DMS 273 treated with DMSO at 0.1 percent for 48 hours (cell line): ENCODE results near the gene ETV4.
A peak's percentile ranks its signal among the peaks of the same experiment; 100 is the strongest.

ENCODE experiments used
- DNase-seq: peaks from one replicate; lab custom pipeline; 2025; lab: John Stamatoyannopoulos, UW

The ETV4 gene

DNA sequence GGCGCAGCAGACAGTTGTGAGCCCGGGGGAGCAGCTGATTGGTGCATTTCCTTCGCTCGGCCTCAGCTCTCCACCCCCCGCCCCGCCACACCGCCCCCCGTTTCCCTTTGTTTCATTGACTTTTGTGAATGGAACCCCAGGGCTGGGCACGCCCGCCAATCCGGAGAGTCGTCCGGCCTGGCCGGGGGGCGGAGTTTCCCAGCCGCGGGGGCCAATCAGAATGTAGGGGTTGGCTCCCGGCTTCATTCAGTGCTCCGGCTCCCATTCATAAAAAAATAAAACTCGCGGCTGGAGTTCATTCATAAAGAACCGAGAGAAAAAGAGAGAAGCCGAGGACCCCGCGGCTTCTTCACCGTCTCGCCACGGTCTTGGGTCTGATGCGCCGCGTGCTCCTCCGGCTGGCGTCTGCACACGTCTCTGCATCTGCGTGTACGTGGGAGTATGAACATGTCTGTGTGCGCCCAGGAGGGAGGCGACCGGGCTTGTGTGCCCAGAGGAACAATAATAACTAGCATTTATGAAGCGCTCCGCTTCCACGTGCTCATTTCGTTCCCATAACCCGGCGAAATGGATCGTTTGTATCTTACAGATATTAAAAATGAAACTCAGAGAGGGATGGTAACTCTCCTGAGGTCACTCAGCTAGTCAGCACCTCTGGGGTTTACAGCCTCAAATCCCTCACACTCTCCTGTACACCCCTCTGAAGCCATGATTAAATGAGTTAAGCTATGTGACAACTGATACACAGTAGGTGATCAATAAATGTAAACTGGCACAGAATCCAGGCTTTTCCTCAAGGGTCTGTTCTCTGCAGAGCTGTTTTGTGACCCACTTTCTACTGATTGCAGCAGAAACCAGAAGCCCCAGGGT lies at the start of gene ETV4:
Gene ETV4 (minus strand): TSS at position 22 of the 870 bp plus-strand sequence. CDS start 723 bp downstream, outside the sequence.
- peak; percentile 73 for DNase-seq

DNA sequence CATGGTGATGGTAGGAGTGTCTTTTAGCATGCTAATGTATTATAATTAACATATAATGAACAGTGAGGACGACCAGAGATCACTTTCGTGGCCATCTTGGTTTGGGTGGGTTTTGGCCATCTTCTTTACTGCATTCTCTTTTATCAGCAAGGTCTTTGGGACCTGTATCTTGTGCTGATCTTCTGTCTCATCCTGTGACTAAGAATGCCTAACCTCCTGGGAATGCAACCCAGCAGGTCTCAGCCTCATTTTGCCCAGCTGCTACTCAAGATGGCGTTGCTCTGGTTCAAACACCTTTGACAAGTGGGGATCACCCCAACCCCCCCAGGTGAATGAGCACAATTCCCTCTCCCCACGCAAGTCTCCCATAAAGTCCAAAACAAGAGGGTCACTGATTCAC lies 49.3 kb upstream of the ETV4 start:
- DNase-seq: no peak

DNA sequence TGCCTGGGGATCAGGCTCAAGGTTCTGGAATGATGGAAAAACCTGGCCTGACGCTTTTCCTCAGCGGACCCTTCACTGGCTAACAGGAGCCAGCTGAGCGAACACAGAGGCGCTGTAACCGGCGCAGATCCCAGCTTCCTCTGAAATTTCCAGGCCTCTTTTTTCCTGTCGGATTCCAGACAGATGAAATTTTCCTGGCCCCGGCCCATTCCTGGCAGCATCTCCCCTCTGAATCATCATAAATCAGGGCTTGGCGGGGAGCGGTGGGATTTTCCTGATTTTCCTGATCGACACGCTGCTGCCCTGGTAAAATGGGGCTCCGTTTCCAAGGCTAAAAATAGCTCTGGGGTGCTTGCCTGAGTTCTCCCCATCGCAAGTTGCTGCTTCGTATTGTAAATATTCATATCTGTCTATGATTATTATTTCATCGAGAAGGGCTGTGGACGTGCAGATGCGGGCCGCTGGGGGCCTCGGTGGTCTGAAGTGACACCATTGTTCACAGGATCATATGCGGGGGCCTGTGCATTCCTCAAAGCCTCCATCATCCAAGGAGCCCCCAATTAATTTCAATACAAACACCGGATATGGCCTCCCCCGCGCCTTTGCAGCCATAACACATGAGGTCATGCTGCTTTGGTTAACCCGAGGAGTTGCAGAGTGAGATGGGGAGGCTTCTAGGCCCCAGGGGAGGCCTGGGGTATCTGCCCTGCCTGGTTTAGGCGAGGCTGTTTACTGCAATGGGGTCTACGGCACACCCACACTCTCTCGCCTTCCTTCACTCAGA lies 45.8 kb upstream of the ETV4 start:
- no peak for DNase-seq

DNA sequence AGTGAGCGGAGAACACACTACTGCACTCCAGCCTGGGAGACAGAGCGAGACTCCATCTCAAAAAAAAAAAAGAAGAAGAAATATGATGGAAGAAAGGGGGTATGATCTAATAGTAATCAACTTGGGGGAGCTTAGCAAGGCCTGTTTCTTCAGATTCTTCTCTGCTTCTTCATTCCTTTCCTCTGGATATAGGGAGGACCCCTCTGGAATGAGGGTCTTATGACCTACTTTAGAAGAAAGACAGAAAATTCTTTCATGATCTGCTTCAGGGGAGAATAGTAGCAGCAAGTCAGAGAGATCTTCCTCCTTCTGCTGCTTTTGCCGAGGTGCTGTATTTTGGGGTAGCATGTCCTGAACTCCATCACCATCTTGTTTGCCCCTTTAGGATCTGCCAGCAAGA lies 44.9 kb upstream of the ETV4 start:
- no peak for DNase-seq

DNA sequence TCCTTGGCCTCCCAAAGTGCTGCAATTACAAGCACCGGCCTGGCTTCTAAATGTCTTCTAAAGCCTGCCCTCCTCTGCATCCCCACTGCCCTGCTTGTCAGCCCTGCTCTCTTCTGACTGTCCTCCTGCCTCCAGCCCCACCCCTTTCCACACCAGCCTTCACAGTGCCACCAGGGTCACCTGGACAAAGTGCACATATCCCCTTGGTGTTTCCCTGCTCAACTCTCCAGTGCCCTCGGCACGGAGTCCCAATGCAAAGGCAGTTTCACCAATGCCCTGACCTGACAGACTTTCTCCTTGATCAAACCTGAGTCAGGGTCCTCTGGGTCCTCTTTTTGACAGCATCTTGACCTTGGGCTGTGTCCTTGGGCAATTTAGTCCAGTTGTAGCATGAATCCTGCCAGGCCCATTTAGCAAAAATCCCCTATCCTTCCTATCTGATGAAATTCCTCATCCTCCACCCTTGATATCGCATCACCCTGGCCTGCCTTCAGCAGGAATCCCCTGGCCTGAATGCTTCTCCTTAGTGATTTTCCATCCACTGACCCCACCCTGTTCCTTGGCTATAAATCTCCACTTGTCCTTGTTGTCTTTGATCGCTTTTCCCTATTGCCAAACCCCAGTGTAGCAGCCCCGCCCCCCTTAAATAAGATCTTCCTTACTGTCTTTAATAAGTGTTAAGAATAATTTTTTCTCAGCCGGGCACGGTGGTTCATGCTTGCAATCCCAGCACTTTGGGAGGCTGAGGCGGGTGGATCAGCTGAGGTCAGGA lies 42.7 kb upstream of the ETV4 start:
- DNase-seq: no peak

DNA sequence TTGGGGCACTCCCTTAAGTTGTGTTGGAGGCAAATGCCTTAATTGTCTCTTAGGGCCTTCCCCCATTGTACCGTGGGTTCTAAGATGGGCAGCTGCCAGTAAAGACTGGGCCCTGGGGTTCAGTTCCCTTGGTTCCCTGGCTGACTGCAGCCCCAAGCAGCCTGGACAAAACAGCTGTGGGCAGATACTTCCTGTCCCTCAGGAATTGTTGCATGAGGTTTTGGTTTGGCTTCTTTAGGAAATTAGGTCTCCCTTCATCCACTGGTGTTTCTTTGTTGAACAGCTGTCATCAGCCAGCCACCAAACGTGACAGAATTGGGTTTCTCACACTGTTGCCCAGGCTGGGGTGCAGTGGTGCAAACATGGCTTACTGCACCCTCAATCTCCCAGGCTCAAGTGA lies 42.0 kb upstream of the ETV4 start:
- no peak for DNase-seq

DNA sequence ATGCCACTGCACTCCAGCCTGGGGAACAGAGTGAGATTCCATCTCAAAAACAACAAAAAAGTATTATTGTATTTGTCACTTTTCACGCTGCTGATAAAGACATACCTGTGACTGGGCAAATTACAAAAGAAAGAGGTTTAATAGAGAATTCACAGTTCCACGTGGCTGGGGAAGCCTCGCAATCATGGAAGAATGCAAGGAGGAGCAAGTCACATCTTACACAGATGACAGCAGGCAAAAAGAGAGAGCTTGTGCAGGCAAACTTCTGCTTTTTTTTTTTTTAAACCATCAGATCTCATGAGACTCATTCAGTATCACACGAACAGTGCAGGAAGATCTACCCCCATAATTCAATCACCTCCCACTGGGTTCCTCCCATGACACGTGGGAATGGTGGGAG lies 41.5 kb upstream of the ETV4 start:
- DNase-seq: no peak

DNA sequence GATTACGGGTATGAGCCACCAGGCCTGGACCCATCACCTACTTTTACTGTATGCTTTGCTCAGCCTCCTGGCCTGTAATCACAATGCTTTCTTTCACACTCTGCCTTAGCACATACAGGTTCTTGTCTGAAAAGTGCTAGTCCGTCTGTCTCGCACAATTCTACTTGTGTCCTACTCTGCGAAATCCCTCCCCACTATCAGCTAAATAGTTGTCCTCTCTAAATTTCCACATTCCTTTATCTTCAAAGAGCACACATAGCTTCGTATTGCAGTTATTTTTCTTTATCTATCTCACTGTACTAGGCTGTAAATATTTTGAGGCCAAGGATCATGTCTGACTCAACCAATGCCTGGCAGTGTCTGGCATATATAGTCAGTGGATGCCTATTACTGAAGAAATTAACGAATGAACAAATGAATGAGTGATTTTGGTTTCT lies 38.5 kb upstream of the ETV4 start:
- no peak for DNase-seq

DNA sequence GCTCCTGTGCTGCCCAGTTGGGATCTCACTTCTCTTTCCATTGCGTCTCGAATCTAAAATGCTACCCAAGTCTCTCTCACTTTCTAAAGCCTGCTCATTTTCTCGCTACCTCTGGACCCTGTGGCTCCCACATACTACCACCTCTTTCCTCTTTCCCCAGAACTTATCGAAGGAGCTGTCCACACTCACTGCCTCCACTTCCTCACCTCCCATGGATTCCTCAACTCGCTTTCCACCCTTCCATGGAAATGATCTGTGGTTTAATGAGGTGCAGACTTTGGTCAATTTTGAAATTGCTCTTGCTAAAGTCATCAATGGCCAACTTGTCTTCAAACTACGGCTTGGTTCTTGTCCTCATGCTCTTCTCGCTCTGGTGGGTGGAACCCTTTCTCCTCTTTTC lies 37.2 kb upstream of the ETV4 start:
- DNase-seq: no peak

DNA sequence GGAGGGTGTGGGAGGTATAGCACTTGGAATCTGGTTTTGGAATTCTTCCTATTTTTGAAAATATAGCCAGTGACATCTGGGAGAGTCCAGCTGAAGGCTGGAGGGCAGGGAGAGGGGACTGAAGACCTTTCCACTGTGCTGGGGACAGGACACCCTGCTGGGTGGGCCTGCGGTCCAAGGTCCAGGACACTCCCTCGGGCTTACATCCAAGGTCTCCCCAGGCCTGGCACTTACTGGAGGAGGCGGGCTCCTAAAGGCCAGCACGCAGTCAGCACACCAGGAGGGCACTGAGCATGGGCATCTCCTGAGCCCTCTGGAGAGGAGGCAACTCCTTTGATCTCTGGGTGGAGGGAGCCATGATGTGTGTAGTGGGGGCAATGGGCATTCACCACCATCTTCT lies 35.5 kb upstream of the ETV4 start:
- no peak for DNase-seq

DNA sequence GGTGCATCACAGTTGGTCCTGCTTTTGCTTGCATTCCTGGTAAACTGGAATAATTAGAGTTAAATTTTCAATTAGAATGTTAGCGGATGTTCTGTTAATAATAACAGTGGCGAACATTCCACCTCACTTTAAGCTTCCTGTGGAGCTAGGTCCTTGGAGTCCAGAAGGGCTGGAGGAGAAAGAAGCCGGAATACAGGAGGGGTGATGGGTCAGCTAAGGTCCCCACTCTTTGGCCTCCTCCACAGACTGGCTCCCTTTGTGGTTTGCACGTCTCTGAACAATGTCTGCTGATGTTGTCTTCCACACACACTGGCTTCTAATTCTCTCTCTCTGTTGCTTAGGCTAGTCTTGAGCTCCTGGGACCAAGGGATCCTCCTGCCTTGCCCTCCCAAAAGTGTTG lies 35.0 kb upstream of the ETV4 start:
- no peak for DNase-seq

DNA sequence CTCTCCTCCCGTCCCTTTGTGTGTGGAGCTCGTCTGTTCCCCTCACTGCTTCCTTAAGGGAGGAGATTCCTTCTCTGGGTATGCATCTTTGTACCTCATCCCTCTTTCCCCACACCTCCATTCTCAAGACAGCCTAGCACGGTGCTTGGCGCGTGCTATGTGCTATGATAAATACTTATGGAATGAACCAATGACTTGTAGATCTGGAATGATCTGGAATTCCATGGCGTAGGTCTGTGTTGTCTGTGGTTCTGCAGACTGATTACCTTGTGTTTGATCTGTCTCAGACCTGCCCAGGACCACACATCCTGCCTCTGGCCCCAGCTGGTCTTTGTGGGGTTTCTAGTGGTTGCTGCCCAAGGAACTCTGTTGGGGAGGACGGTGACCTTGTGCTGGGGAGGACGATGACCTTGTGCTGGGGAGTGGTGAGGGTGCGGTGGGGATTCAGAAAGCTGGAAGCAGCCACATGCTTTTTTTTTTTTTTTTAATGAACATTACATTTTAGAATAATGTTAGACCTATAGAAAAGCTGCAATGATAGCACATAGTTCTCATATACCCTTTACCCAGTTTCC lies 33.5 kb upstream of the ETV4 start:
- DNase-seq: no peak

DNA sequence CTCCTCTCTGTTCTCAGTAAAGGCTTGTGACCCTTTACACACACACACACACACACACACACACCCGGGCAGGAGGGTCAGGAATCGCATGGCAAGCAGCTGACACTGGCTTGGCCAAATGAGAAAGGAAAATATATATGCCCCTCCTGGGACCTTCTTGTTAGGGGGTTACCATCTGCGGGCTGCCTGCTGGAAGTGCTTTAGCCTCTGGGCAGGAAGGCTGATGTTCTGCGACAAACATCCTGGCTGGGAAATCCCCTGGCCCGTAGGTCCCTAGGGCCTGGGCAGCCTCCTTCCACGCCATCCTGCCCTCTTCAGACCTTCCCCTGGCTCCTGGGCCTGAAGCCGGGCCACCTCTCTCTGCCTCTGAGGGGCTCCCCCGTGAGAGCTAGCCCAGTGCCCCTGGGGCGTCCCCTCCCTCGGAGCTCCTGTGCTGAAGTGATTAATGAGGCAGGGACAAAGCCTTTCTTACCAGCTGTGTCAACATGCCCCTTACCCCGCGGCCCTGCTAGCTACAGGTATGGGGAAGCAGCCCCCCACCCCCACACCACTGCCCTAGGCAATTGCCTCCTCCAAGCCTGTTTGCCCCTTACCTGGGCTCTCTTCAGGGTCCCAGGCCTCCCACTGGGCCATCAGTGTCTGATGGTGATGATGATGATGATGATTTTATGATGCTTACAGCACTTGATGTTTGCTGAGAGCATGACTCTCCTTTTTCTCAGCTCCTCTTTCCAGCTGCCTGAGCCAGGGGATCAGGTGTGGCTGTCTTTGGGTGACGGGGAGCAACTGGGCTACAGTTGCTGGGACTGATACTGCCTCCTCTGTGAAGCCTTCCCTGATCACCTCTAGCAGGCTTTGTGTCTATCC lies 32.8 kb upstream of the ETV4 start:
- no peak for DNase-seq

DNA sequence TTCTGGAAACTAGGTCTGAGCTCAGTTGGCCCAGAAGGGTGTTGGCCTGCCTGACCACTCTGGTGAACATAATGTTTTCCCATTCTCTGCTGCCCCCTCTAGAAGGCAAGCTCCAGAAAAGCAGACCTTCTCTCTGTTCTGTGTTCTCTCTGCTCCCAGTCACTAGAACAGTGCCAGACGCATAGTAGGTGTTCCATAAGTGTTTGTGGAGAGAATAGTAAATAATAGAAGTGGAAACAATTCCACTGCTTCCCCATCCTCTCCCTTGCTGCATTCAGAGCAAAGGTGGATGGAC lies 32.2 kb upstream of the ETV4 start:
- DNase-seq: no peak

DNA sequence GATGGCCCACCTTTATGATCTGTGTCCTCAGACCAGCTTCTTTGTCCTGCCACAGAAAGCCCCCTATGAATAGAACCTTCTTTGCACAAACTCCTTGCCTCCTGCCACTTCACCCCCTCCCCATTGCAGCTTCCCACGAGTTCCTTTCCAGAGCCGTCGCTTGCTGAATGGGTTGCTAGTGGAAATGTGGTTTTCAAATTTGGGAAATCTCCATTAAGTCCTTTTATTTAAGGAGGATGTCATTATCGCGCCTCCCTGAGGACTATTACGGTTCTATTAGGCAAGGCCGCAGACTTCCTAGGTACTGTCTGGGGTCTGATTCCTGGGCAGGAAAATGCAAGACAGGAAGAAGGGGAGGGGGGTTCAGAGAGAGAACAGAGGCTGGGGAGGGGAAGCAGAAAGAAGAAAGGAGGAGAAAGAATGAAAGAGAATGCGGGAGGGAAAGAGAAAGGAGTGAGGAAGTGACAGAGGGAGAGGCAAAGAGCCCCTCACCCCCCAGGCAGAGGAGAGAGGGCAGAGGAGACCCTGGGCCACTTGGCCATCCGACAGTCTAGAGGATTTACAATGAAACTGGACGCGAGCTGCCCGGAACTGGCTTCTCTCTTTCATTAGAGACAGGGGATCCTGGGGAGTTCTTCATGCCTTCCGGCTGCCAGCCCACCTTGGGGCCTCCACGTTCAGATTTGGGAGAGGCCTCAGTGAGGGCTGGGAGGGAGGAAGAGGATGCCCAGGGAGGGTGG lies 31.7 kb upstream of the ETV4 start:
- no peak for DNase-seq

DNA sequence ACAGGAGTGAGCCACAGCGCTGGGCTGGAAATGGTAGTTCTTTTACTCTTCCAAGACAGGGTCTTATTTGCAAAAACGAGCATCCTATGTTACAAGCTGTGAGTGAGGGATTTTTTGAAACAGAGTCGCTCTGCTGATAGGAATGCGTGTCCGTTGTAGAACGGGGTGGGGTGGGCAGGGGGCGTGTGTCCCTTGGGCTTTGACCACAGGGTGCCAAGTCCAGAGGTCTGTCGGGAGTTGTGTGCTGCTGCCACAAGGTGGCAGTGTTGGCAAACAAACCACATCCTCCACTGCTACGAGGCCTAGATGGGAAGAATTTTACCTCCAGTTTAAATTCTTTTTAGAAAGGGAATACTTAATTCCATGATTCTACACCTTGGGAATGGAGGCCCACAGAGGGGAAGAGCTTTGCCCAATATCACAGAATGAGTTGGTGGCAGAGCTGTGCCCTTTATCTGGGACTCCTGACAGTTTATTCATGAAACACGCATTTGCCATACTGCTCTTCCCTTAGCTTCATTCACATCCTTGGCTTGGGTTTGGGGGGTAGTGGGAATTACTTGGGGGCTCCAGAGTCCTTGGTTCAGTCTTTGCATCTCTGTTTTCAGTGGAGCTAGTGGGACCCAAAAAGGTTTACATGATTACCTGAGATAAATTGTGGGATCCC lies 30.6 kb upstream of the ETV4 start:
- DNase-seq: no peak

DNA sequence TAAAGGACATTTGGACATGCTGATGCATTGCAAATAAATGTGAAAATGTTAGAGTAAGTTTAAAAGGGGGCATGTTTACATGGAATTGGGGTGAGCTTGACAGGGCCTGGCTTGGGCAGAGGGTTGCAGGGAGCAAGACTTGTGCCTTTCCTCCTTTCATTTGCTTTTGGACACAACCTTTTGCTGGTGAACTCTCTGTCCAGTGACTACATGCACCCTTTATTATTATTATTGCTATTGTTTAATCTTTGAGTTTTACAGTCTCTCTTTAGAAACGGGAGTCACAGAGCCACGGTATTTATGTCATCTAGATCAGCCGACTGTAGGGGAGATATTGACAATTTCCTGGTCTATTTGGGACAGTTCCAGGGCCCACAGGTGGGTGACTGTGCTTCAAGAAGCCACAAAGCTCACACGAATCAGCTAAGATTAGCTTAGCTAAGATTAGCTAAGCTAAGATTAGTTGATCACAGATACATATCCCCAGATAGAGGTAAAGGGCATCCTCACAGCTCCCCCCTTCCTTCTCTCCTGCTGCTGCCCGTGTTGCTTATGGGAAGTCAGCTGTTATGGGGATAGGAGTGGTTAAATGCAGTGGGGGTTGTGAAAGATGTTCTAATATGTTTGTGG lies 28.9 kb upstream of the ETV4 start:
- no peak for DNase-seq

DNA sequence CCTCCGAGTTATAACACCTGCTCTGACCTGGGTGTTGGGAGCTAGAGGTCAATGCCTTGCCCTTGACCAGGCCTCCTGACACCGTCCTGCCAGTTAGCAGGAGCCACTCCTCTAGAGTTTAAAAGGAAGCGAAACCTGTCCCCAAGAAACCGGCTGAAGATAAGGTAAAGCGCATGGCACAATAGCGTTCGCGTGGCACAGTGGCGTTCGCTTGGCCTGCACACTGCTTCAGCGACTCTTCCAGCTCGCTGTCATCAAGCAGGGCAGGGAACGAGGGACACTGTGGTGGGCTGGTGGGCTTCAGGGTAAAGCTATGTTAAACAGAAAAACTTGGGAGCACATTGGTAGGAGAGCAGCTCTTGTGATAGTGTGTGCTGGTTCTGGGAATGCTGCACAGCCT lies 28.2 kb upstream of the ETV4 start:
- DNase-seq: no peak

DNA sequence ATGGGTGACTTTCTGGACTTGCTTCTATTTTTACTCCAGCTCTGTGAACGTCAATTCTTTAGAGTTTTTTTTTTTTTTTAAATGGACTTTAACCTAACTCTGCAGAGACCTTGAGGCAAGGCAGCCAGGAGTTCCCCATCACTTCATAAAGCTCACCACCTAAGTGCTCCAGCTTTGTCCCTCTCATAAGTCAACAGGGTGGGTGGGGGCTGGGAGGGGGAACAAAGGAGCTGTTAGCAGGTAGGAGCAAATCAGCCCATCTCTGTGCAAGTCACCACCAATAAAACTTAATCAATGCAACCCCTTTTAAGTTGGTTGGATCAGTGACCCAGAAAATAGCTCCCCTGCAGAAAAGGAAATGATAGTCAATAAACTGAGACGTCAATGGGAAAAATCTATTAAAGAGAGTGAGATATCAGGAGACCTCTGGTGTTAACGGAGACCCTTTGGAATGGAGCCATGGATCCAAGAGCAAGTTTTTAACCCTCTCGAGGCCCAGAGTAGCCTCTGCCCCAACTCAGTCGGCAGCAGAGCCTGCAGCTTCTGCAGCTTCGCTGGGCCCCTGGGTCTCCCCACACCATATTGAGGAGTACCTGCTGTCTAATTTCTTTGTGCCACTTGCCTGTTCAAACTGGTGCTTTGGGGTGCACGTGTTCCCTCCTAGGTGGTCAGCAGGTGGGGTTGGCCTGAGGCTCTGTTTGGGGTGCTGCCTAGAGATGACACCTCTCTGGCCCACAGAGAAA lies 27.6 kb upstream of the ETV4 start:
- DNase-seq: no peak
